Thyroid gland (tissue), 4 donors: ENCODE data around the gene ROCK1. TPM values are rescaled to one million over a fixed set of nuclear protein-coding genes. Genes with fewer than 3 reads are reported as not detected.
A peak's percentile ranks its signal among the peaks of the same experiment; 100 is the strongest.
"Not testable (repeated sequence)": the region's sequence is repeated elsewhere in the genome, so short reads cannot be mapped to it uniquely, and the experiment has no call there.

Experiments
- DNase-seq, 2 donors: peaks; one replicate each; pipeline ENCODE4 v3.0.0-alpha.2; 2019
- H3K27ac ChIP-seq, 3 donors: fragments of 200-600 bp; sonication (generic); 1 replicate in 2 of 3; 2 replicates in 1 of 3; pipeline ENCODE4 v1.5.1; 2016 to 2019; ENCODE audit warnings: mild to moderate bottlenecking in 1 of 3, moderate library complexity in 1 of 3
- H3K27me3 ChIP-seq: fragments of 200-600 bp; sonication (generic); one replicate; pipeline ENCODE4 v1.5.1; 2019
- H3K36me3 ChIP-seq, 2 donors: fragments of 200-600 bp; sonication (generic); one replicate each; pipeline ENCODE4 v1.5.1; 2016 to 2019
- H3K4me1 ChIP-seq, 2 donors: fragments of 200-600 bp; sonication (generic); one replicate each; pipeline ENCODE4 v1.5.1; 2017 to 2019
- H3K4me3 ChIP-seq, 3 donors: fragments of 200-600 bp; sonication (generic); replicated peaks in 1 of 3; 1 replicate in 2 of 3; 2 replicates in 1 of 3; pipeline ENCODE4 v1.5.1; 2016; ENCODE audit warnings: mild to moderate bottlenecking in 1 of 3
- H3K9me3 ChIP-seq: fragments of 200-600 bp; sonication (generic); one replicate; pipeline ENCODE4 v1.5.1; 2017
- CTCF ChIP-seq, 6 experiments: fragments of 200-600 bp in 3 of 6; fragments of 450-650 bp in 3 of 6; sonication (generic) in 3 of 6; IDR thresholded peaks; one replicate each; pipeline ENCODE4 v1.5.1; 2016 to 2019; ENCODE audit warnings: antibody characterized with exemption in 6 of 6, mild to moderate bottlenecking in 2 of 6, inconsistent platforms in 1 of 6, moderate library complexity in 1 of 6
- POLR2A ChIP-seq, 2 donors: fragments of 450-650 bp; IDR thresholded peaks; one replicate each; pipeline ENCODE4 v1.6.1; 2017; ENCODE audit warnings: antibody characterized with exemption in 2 of 2, mild to moderate bottlenecking in 2 of 2, moderate library complexity in 1 of 2
- WGBS, 2 donors: methylation state at CpG; one replicate each; pipeline ENCODE4 v1.1.5; 2017; 5-methylcytosine and 5-hydroxymethylcytosine counted together
- intact Hi-C: fragments of 100-400 bp; cut with DNase I; formaldehyde crosslinking; loops from one replicate; pipeline ENCODE4 v1.15.1; 2023
- small RNA-seq: library from RNA; depleted of rRNA; stranded (forward); fragments of <200 nt; gene quantifications from one replicate; pipeline ENCODE3, GENCODE V24; 2016
- total RNA-seq, 4 donors: library from RNA; depleted of rRNA; stranded (reverse); fragments of >200 nt; gene quantifications; one replicate each; pipeline ENCODE4 v1.2.3, GENCODE V29; 2016

The ROCK1 gene
- total RNA-seq, 4 donors from 2014 or later, result 45.3 to 68.9 (median 57.8) TPM

DNA sequence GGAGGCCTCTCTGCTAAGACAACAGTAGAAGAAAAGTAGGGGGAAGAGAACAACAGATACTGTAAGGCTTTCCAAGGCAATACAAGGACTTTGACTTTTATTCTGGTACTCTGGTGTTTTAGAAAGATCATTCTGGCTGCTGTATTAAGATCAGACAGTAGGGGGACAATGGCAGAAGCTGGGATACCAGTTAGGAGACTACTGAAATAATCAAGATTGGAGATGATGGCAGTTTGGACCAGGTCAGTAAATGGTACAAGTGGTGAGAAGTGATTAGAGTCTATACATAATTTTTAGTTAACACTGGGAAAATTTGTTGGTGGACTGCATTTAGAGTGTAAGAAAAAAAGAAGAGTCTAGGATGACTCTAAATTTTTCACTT is 139.7 kb downstream of the ROCK1 start:
- DNase-seq, result no peak
- Histone ChIP-seq H3K27me3 (no peaks in the 10 kb centered on the region), H3K27ac (no peak overlapping the region), H3K9me3 (no peaks in the 10 kb centered on the region), H3K4me3 (no peak overlapping the region), H3K36me3 (peaks cover 9 to 18% of the 10 kb centered on the region in 2 donors), H3K4me1 (no peaks in the 10 kb centered on the region)
- peak in 4 of 6 experiments; percentile 29 to 45 (median 35) for TF ChIP-seq CTCF (IDR thresholded peaks at IDR 0.05)
- no peak for TF ChIP-seq POLR2A (IDR thresholded peaks at IDR 0.05)
- intact Hi-C loops, result no loop called here

- no peaks in the 10 kb centered on the region for H3K27me3 ChIP-seq
- H3K27ac ChIP-seq, result no peak overlapping the region
- no peaks in the 10 kb centered on the region for H3K9me3 ChIP-seq
- intact Hi-C loops, result no loop called here
- TF ChIP-seq CTCF (IDR thresholded peaks at IDR 0.05) (no peak), POLR2A (IDR thresholded peaks at IDR 0.05) (no peak)
- H3K36me3 ChIP-seq, result peaks cover 17 to 18% of the 10 kb centered on the region in 2 donors
- no peak for DNase-seq
- no peak overlapping the region for H3K4me3 ChIP-seq
- H3K4me1 ChIP-seq, result no peaks in the 10 kb centered on the region
- WGBS, 2 donors, result 92 to 96% methylated on average over 2 of the region's 2 CpGs
Measured at GRCh38 chr18:20966795-20967194, 144.8 kb downstream of the ROCK1 start.

DNA sequence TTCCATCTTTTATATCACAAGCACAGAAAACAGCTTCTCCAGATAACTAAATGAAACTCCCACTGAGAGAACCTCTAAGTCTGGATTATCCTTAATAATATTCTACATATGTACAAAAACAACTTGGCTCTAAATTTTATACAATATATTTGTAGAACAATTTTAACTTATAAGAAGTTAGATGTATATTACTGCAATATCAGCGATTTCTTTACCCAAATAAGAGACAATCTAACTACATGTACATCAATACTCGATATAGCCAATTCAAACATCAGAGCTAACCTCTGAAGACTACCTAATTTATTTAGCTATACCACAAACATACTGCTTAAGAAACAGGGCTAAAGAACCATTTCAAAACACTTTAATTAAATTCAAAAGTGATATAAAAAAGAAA is 148.6 kb downstream of the ROCK1 start:
- intact Hi-C loops, result no loop called here
- Histone ChIP-seq H3K36me3 (peaks cover 11 to 12% of the 10 kb centered on the region in 2 donors), H3K27ac (no peak overlapping the region), H3K4me1 (peaks cover 0 to 10% of the 10 kb centered on the region in 2 donors), H3K9me3 (no peaks in the 10 kb centered on the region), H3K4me3 (no peak overlapping the region), H3K27me3 (no peaks in the 10 kb centered on the region)
- WGBS, 2 donors, result 98 to 100% methylated on average over 2 of the region's 2 CpGs
- TF ChIP-seq POLR2A (IDR thresholded peaks at IDR 0.05) (no peak), CTCF (IDR thresholded peaks at IDR 0.05) (no peak)
- no peak for DNase-seq

GRCh38 chr18:20960735-20961134 is 150.9 kb downstream of the ROCK1 start:
- Histone ChIP-seq H3K4me1 (peaks cover 0 to 10% of the 10 kb centered on the region in 2 donors), H3K27me3 (no peaks in the 10 kb centered on the region), H3K27ac (no peak overlapping the region), H3K4me3 (no peak overlapping the region), H3K9me3 (no peaks in the 10 kb centered on the region), H3K36me3 (no peaks in the 10 kb centered on the region)
- TF ChIP-seq CTCF (IDR thresholded peaks at IDR 0.05) (no peak), POLR2A (IDR thresholded peaks at IDR 0.05) (no peak)
- intact Hi-C loops, result no loop called here
- DNase-seq, result no peak
- WGBS, 2 donors, result 28 to 38% methylated on average over 1 of the region's 1 CpG

DNA sequence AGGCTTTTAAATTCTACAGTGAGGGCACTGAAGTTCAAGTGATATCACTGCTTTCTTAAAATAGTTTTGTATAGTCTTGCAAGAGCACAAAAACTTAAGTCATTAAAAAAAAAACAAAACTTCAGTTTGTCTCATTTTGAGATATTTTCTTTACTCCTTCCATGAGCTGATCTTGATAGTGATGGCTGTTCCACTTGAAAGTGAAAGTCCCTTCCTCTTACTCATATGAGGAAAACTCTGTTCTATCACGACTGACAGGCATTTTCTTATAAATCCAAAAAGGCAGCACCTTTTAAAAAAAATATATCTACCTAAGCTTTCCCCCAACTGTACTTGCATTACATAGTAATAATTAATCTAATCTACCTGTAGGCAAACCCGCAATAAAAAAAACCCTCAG is 160.8 kb downstream of the ROCK1 start:
- 77 to 81% methylated on average over 2 of the region's 2 CpGs for WGBS, 2 donors
- H3K4me3 ChIP-seq, H3K9me3 ChIP-seq, H3K27me3 ChIP-seq, intact Hi-C loops, H3K36me3 ChIP-seq, DNase-seq, H3K4me1 ChIP-seq, H3K27ac ChIP-seq: not testable (repeated sequence)

Small RNA genes lying within 50 kb of the gene (small RNA-seq; reads per million reads assigned to genes)
- not detected for gene RNU6-120P

Other genes starting within 250 kb of the ROCK1 start
- 10 to 100 TPM; 25.0 to 43.5 (median 31.8) TPM for gene GREB1L, start 130.4 kb upstream of the ROCK1 start, total RNA-seq